Right atrium auricular region (tissue), 2 donors: ENCODE data around the gene KCNAB1. TPM values are rescaled to one million over a fixed set of nuclear protein-coding genes. Genes with fewer than 3 reads are reported as not detected.

Source experiments
- DNase-seq: peaks from one replicate; pipeline ENCODE4 v3.0.0-alpha.2; 2019; ENCODE audit warnings: low spot score
- H3K27ac ChIP-seq, 2 donors: fragments of 200-600 bp; sonication (generic); 1 replicate in 1 of 2; 2 replicates in 1 of 2; pipeline ENCODE4 v1.5.1; 2016 to 2019
- H3K27me3 ChIP-seq, 2 donors: fragments of 200-600 bp; sonication (generic); one replicate each; pipeline versions ENCODE4 v1.5.1 to v1.6.0; 2017 to 2019
- H3K36me3 ChIP-seq: fragments of 200-600 bp; sonication (generic); one replicate; pipeline ENCODE4 v1.5.1; 2016
- H3K4me1 ChIP-seq, 2 donors: fragments of 200-600 bp; sonication (generic); one replicate each; pipeline versions ENCODE4 v1.5.1 to v1.6.0; 2017 to 2019
- H3K4me3 ChIP-seq, 2 donors: fragments of 200-600 bp; sonication (generic); 1 replicate in 1 of 2; 2 replicates in 1 of 2; pipeline ENCODE4 v1.5.1; 2017 to 2019; ENCODE audit warnings: mild to moderate bottlenecking in 1 of 2, moderate library complexity in 1 of 2
- H3K9me3 ChIP-seq, 2 donors: fragments of 200-600 bp; sonication (generic); one replicate each; pipeline ENCODE4 v1.5.1; 2019
- total RNA-seq, 2 donors: library from RNA; depleted of rRNA; stranded (reverse); fragments of >200 nt; gene quantifications; one replicate each; pipeline ENCODE4 v1.1.0, GENCODE V29; 2016
- TF ChIP-seq, protein P1 (sequence below), 2 donors: fragments of 200-600 bp; sonication (generic); IDR thresholded peaks; one replicate each; pipeline ENCODE4 v1.5.1; 2019; ENCODE audit warnings: antibody characterized with exemption in 2 of 2

The KCNAB1 gene
- total RNA-seq, 2 donors from 2014 or later = 2.0 to 3.2 TPM

DNA sequence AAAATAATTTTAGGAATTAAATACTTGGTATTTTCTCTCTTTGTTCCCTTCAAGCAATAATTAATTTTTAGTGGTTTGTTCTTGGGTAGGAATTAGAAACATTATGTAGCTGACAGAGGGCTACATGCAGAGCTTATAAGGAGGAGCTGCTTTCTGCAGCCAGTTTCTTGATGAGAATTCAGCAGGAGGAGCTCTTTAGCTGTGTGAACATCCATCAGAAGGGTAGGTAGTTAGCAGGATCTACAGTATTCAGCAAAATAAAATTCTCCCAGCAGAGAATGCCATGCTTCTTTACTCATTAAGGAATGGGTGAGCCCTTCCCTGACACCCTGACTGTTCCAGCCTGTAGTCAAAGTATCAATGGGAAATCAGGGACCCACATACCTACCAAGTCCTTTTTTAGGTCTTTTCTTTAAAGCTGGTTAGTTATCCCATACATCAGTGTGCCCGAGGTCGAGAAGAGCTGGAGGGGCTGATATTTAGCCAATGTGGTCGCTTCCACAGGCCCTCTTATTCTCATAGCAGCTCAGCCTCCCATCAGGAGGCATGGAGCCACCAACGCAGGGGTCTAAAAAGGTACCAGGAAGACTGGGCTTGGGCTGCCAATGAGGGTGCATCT lies 54.0 kb downstream of the KCNAB1 start:
- Histone ChIP-seq H3K27me3 (no peaks in the 10 kb centered on the region), H3K36me3 (no peaks in the 10 kb centered on the region), H3K9me3 (no peaks in the 10 kb centered on the region), H3K4me1 (no peaks in the 10 kb centered on the region), H3K4me3 (no peak overlapping the region), H3K27ac (no peak overlapping the region)
- no peak for DNase-seq
- TF ChIP-seq, protein P1, sequence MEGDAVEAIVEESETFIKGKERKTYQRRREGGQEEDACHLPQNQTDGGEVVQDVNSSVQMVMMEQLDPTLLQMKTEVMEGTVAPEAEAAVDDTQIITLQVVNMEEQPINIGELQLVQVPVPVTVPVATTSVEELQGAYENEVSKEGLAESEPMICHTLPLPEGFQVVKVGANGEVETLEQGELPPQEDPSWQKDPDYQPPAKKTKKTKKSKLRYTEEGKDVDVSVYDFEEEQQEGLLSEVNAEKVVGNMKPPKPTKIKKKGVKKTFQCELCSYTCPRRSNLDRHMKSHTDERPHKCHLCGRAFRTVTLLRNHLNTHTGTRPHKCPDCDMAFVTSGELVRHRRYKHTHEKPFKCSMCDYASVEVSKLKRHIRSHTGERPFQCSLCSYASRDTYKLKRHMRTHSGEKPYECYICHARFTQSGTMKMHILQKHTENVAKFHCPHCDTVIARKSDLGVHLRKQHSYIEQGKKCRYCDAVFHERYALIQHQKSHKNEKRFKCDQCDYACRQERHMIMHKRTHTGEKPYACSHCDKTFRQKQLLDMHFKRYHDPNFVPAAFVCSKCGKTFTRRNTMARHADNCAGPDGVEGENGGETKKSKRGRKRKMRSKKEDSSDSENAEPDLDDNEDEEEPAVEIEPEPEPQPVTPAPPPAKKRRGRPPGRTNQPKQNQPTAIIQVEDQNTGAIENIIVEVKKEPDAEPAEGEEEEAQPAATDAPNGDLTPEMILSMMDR (IDR thresholded peaks at IDR 0.05) = peak in 1 of 2 donors; percentile 38

DNA sequence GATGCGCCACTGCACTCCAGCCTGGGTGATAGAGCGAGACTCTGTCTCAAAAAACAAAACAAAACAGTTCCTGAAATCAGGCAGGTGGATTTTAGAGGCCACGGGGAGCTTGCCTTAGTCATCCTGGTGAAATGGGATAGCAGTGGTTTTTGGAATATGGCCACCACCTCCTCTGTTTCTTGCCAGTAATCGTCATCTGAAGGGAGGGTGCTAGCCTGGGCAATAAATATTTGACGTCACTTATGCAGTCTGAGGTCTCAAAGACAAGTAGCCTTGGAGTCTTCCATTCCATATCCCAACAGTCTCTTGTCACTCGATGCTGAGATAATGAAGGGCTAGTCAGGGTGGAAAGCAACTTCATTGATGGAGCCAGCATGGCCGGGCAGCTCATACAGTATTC lies 55.2 kb downstream of the KCNAB1 start:
- Histone ChIP-seq H3K4me3 (no peak overlapping the region), H3K36me3 (no peaks in the 10 kb centered on the region), H3K9me3 (no peaks in the 10 kb centered on the region), H3K4me1 (no peaks in the 10 kb centered on the region), H3K27me3 (no peaks in the 10 kb centered on the region), H3K27ac (no peak overlapping the region)
- DNase-seq = no peak
- TF ChIP-seq, protein P1 (IDR thresholded peaks at IDR 0.05) = no peak

DNA sequence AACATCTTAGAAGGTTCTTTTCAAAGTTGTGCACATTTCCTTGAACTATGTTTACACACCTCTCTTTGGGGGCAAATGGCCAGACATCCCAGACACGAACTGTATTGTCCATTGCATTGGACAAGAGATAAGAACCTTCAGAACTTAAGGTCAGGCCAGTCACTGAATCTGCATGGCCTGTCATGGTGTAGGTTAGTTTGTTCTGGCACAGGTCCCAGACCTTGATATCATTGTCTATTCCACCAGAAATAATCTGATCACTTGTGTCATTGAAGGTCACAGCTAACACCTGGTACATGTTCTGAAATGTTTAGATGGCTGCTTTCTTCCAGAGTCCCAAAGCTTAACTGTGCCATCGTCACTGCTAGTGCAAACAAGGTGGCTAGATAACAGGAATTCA lies 55.7 kb downstream of the KCNAB1 start:
- DNase-seq = no peak
- Histone ChIP-seq H3K36me3 (no peaks in the 10 kb centered on the region), H3K4me3 (no peak overlapping the region), H3K4me1 (no peaks in the 10 kb centered on the region), H3K27me3 (no peaks in the 10 kb centered on the region), H3K27ac (no peak overlapping the region), H3K9me3 (no peaks in the 10 kb centered on the region)
- TF ChIP-seq, protein P1 (IDR thresholded peaks at IDR 0.05) = no peak

DNA sequence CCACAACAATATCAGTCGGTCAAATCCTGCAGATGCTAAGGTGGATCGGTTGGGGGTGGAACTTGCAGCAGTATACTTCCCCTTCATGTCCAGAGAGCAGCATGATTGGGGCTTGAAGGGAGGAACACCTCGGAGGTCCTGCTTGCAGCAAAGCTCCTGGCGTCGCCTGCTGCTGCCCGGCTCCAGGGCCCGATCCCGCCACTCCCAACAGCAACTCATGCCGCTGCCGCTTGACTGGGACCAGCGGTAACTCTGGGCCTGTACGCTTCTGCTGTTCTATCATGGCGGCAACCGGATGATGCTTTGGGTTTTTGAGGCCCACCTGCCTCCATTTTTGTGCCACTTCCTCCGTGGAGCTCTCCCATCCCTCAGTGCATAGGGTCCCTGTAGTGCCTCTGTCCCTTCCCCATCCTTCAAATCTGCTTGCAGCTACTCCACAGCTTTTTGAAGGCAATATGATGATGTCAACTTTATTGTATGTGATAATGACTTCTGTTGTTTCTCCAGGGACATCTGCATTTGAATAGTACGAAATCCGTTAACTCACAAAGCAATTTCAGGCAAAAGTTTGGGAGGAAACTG lies 56.3 kb downstream of the KCNAB1 start:
- no peak for DNase-seq
- TF ChIP-seq, protein P1 (IDR thresholded peaks at IDR 0.05) = no peak
- H3K27me3 ChIP-seq = no peaks in the 10 kb centered on the region
- no peaks in the 10 kb centered on the region for H3K4me1 ChIP-seq
- H3K9me3 ChIP-seq = no peaks in the 10 kb centered on the region
- no peaks in the 10 kb centered on the region for H3K36me3 ChIP-seq
- H3K27ac ChIP-seq = no peak overlapping the region
- H3K4me3 ChIP-seq = no peak overlapping the region

DNA sequence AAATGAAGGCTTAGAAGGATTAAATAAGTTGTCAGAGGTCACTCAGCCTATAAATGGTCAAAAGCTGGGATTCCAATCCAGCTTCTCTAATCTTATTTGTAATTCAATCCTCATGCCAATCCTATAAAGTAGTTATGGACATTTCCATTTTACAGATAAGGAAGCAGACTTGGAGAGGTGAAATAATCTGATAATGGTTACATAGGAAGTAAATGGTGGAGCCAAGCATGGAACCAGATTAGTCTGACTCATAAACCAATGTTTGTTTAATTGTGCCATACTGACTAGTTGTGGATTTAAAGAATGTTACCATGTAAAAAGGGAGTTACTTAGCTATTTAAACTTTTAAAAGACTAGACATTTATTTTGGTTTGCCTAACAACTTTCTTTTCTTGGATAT lies 59.7 kb downstream of the KCNAB1 start:
- Histone ChIP-seq H3K4me1 (no peaks in the 10 kb centered on the region), H3K9me3 (no peaks in the 10 kb centered on the region), H3K36me3 (no peaks in the 10 kb centered on the region), H3K27ac (no peak overlapping the region), H3K27me3 (no peaks in the 10 kb centered on the region), H3K4me3 (no peak overlapping the region)
- TF ChIP-seq, protein P1 (IDR thresholded peaks at IDR 0.05) = no peak
- no peak for DNase-seq

DNA sequence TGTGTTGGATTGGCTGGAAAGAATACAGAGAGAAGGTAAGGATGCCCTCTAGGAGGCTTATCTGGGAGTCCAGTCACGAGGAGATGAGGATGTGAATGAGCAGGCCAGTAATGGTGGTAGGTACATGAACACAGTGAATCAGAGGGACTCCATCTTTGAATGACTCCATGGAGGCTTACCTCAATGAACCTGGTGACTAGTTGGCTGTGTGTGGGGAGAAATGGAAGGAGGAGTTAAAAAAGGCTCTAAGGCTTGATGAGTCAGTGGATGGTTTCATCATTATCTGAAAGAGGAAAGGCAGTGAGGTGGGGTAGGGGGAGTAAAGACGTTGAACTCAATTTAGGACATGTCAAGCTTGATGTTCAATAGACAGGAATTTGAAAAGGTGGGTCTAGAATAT lies 61.1 kb downstream of the KCNAB1 start:
- H3K4me1 ChIP-seq = no peaks in the 10 kb centered on the region
- H3K27ac ChIP-seq = no peak overlapping the region
- H3K27me3 ChIP-seq = no peaks in the 10 kb centered on the region
- H3K9me3 ChIP-seq = no peaks in the 10 kb centered on the region
- no peaks in the 10 kb centered on the region for H3K36me3 ChIP-seq
- no peak overlapping the region for H3K4me3 ChIP-seq
- no peak for DNase-seq
- TF ChIP-seq, protein P1 (IDR thresholded peaks at IDR 0.05) = no peak
